NCI-H69 (cell line): ENCODE data around the gene VOPP1.
A peak's percentile ranks its signal among the peaks of the same experiment; 100 is the strongest.

Source experiments
- DNase-seq: peaks from one replicate; lab custom pipeline; 2025; lab: John Stamatoyannopoulos, UW

VOPP1 gene

GRCh38 chr7:55432939-55433784 lies 139.1 kb downstream of the VOPP1 start:
- peak; percentile 73 for DNase-seq

- no peak for DNase-seq
These were observed 139.8 kb downstream of the VOPP1 start for GRCh38 chr7:55432506-55432905.

- no peak for DNase-seq
These were observed 140.4 kb downstream of the VOPP1 start for GRCh38 chr7:55431898-55432297.

- DNase-seq: no peak
These were observed 142.3 kb downstream of the VOPP1 start for GRCh38 chr7:55429835-55430499.

- peak; percentile 32 for DNase-seq
These were observed 144.5 kb downstream of the VOPP1 start for GRCh38 chr7:55427800-55428199.

- DNase-seq: no peak
These were observed 145.0 kb downstream of the VOPP1 start for GRCh38 chr7:55427342-55427741.

- no peak for DNase-seq
These were observed 145.6 kb downstream of the VOPP1 start for GRCh38 chr7:55426676-55427075.

GRCh38 chr7:55425141-55425752 lies 147.1 kb downstream of the VOPP1 start:
- DNase-seq: no peak

- no peak for DNase-seq
These were observed 148.4 kb downstream of the VOPP1 start for GRCh38 chr7:55423891-55424290.

- no peak for DNase-seq
These were observed 149.0 kb downstream of the VOPP1 start for GRCh38 chr7:55423277-55423711.
